AG08396 (cell line): ENCODE measurements around the gene APOBEC3G.

Source experiments
- DNase-seq: peaks from one replicate; pipeline ENCODE4 v3.0.0; 2012; ENCODE audit warnings: low spot score, mixed read lengths

Gene APOBEC3G

GRCh38 chr22:39091126-39092081 is 14.3 kb downstream of the APOBEC3G start:
- DNase-seq, result no peak

- DNase-seq, result no peak
Observed at GRCh38 chr22:39092111-39092862, 15.2 kb downstream of the APOBEC3G start.

GRCh38 chr22:39094717-39095389 is 17.8 kb downstream of the APOBEC3G start:
- DNase-seq, result no peak

GRCh38 chr22:39095971-39096370 is 18.9 kb downstream of the APOBEC3G start:
- no peak for DNase-seq

GRCh38 chr22:39097098-39098020 is 20.3 kb downstream of the APOBEC3G start, which contains the start of gene APOBEC3H:
Gene APOBEC3H (plus strand): TSS chr22:39097244. CDS start chr22:39100279, 3,035 bp downstream.
- DNase-seq, result no peak

- no peak for DNase-seq
Observed at GRCh38 chr22:39098026-39098425, 21.0 kb downstream of the APOBEC3G start.

GRCh38 chr22:39098576-39098975 is 21.5 kb downstream of the APOBEC3G start:
- no peak for DNase-seq

GRCh38 chr22:39101226-39101625 is 24.2 kb downstream of the APOBEC3G start:
- no peak for DNase-seq

GRCh38 chr22:39103431-39103830 is 26.4 kb downstream of the APOBEC3G start:
- no peak for DNase-seq

- DNase-seq, result no peak
Observed at GRCh38 chr22:39106326-39106725, 29.3 kb downstream of the APOBEC3G start.

GRCh38 chr22:39108487-39108886 is 31.4 kb downstream of the APOBEC3G start:
- no peak for DNase-seq

GRCh38 chr22:39109361-39109760 is 32.3 kb downstream of the APOBEC3G start:
- no peak for DNase-seq

- no peak for DNase-seq
Observed at GRCh38 chr22:39110631-39111561, 33.8 kb downstream of the APOBEC3G start.

- DNase-seq, result no peak
Observed at GRCh38 chr22:39114112-39114511, 37.0 kb downstream of the APOBEC3G start.

- no peak for DNase-seq
Observed at GRCh38 chr22:39115570-39115969, 38.5 kb downstream of the APOBEC3G start.

- DNase-seq, result no peak
Observed at GRCh38 chr22:39115977-39116621, 39.0 kb downstream of the APOBEC3G start.

- DNase-seq, result peak; percentile 53
Observed at GRCh38 chr22:39117585-39118191, 40.6 kb downstream of the APOBEC3G start.

GRCh38 chr22:39120983-39121382 is 43.9 kb downstream of the APOBEC3G start:
- no peak for DNase-seq
